ENCODE measurements around the gene MYO1D. TPM values are rescaled to one million over a fixed set of nuclear protein-coding genes. Genes with fewer than 3 reads are reported as not detected.
"Not testable (repeated sequence)": the region's sequence is repeated elsewhere in the genome, so short reads cannot be mapped to it uniquely, and the experiment has no call there.

The MYO1D gene
- total RNA-seq, 1 donor from 2014 or later = 76.4 TPM

- no peak for DNase-seq (ENCODE audit: low read depth, low spot score)
These were observed 334.7 kb downstream of the MYO1D start for GRCh38 chr17:32542186-32542585.

GRCh38 chr17:32541640-32542039 lies 335.3 kb downstream of the MYO1D start:
- no peak for DNase-seq (ENCODE audit: low read depth, low spot score)

DNA sequence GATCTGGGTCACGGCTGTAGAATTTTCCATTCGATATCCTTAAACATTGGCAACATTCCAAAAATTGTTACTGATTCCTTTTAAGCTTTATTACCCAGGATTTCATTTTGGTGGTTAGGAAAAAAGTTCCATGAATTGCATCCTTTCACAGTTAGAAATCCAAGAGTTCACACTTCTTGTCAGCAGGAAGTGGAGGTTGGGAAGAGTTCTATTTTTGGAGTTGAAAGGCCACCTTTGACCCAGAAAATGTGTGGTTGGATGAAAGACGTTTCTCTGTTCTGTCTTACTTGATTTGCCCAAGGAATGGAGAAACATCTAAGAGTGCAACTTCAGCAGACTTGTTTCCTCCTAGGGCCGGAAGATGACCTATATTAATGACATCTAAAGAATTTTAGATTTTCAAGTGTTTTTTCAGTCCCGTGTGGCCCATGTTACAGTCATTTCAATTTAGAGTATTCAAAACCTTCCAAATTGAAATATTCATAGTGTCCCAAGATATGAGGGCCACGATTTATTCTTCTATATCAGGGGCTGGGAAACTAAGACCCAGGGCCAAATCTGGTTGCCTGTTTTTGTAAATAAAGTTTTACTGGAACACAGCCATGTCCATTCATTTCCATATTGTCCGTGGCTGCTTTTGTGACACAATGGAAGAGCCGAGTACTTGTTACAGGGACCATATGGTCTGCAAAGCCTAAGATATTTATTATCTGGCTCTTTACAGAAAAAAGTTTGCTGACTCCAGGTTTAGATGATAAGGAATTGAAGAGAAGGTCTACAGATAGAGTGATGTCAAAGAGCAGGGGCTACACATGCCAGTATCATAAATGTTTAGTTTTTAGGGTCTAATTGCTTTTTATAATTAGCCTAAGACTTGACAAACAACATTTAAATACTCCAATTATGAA lies 339.9 kb downstream of the MYO1D start:
- DNase-seq (ENCODE audit: low read depth, low spot score) = no peak

GRCh38 chr17:32533296-32533695 lies 343.6 kb downstream of the MYO1D start:
- DNase-seq (ENCODE audit: low read depth, low spot score) = no peak

GRCh38 chr17:32529604-32530003 lies 347.3 kb downstream of the MYO1D start:
- DNase-seq (ENCODE audit: low read depth, low spot score) = no peak

- DNase-seq (ENCODE audit: low read depth, low spot score) = no peak
These were observed 348.1 kb downstream of the MYO1D start for GRCh38 chr17:32528825-32529224.

- no peak for DNase-seq (ENCODE audit: low read depth, low spot score)
These were observed 349.8 kb downstream of the MYO1D start for GRCh38 chr17:32527146-32527545.

DNA sequence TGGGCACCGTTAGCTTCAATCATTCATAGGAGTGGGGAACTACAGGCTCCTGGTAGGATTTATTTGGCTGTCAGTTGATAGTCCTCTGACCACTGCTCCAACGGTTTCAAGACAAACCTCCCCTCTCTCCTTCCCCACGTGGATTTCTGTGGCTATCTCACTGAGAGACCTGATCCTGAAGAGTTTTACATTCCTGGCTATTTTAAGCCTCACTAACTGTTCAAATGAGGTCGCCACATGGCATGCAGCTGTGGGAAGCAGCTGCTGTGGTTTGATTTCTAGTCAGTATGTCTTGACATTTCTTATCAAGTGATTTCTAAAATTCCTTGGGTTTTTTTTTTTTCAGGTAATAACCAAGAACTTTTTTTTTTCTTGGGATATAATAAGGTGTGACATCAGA lies 351.8 kb downstream of the MYO1D start:
- no peak for DNase-seq (ENCODE audit: low read depth, low spot score)

GRCh38 chr17:32524553-32524880 lies 352.4 kb downstream of the MYO1D start:
- not testable (repeated sequence) for DNase-seq (ENCODE audit: low read depth, low spot score)

DNA sequence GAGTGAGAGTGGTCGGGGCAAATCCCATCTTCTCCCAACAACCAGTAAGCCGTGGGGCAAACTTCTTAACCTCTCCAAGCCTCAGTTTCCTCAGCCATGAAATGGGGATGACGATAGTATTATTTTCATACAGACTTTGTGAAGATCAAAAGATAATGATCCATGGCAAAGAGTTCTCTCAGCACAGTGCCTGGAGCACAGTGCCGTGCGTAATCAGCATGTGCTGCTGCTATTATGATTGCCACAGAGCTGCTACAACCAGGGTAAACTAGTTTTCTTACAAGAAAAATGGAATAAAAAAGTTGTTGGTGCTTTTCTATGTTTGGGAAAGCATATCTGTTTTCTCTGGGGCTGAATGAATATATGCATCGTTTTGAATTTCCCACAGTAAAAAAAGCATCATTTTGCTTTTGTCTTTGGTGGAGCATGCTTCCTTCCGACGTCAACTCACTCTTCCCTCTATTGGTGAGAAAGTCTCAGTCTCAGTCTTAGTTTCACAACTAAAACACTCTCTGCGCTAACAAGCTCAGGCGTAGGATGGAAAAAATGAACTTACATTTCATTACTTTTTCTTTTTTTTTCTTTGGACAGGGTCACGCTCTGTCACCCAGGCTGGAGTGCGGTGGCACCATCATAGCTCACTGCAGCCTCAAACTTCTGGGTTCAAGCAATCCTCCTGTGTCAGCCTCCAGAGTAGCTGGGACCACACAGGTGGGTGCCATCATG lies 352.9 kb downstream of the MYO1D start:
- no peak for DNase-seq (ENCODE audit: low read depth, low spot score)

GRCh38 chr17:32523017-32523680 lies 353.8 kb downstream of the MYO1D start:
- no peak for DNase-seq (ENCODE audit: low read depth, low spot score)

DNA sequence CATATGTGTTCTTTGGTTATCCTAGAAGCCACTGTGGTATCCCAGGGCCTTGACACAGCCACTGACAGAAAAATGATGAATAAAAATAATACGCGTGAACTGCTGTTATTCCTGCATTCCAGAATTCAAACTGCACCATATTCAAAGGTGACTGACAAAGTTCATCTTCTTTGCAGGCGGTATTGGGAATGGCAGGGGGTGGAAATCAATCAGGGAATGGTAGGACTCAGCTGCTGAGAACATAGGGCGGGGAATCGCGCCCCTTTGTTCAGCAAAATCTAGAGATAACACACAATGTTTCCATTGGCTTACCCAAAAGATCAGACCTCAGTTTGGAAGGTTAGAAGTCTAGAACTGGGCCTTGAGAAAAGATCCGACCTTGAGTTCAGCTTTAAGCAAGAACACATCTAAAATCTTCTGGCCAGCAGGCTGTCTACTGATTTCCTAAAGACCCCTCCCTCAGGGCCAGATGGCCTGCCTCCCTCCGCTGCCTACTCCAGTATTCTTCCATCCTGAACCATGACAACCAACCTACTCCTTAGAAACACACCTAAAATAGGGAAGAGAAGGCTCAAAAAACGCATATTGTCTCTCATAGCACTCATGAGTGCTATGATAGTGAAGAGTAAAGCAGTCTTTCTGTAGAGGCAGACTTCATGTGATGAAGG lies 356.1 kb downstream of the MYO1D start:
- no peak for DNase-seq (ENCODE audit: low read depth, low spot score)

DNA sequence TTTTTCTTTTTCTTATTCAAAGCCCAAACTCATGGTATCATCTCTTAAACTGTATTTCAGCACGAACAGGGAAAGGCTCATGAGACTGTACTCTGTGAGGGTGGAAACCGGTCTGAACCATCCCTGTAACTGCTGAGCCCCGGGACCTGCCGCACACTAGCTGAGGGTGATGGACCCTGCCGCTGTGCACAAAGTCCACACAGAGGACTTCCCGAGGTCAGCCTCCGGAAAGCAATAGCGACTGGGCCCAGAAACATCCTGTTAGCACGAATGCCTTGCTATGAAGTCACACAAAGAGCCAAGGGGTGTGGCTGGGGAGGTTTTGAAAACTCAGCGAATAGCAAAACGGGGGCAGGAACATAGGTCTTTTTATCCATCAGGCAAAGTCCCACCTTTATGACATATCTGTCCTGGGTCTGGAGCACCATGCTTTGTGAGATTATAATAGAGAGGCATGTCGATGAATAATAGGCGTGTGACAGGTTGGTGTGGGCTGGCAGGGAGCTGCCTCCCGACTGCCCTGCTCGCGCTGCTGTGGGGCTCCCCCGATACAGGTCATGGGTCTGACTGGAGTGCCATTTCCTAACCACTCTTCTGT lies 356.7 kb downstream of the MYO1D start:
- peak; percentile 24 for DNase-seq (ENCODE audit: low read depth, low spot score)

GRCh38 chr17:32519228-32520103 lies 357.5 kb downstream of the MYO1D start:
- no peak for DNase-seq (ENCODE audit: low read depth, low spot score)

DNA sequence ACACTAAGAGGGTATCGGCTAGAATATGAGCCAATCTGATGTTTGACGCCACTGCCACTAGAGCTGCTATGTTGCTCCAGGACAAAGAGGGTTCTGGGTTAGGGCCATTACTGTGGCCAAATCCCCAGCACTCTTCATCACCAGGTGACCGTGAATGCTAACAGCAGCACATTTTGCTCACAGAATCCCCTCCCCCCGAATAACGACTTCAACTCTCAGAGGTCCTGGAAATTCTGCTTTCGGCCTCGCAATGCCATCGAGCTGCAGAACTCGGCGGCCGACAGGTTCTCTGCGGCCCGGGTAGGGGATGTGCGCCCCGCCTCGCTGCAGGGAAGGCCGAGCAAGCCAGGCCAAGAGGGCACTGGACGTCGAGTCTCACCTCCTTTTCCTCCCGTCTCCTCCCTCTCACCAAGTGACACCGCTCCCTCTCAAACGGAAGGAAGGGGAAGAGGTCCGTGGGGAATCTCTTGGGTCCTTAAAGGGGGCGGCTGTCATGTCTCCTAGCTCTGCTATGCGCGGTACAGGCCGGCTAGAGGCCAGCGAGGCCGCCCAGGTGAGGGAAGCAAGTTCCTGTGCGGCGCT lies 358.2 kb downstream of the MYO1D start:
- no peak for DNase-seq (ENCODE audit: low read depth, low spot score)

GRCh38 chr17:32517982-32518381 lies 358.9 kb downstream of the MYO1D start:
- DNase-seq (ENCODE audit: low read depth, low spot score) = no peak

DNA sequence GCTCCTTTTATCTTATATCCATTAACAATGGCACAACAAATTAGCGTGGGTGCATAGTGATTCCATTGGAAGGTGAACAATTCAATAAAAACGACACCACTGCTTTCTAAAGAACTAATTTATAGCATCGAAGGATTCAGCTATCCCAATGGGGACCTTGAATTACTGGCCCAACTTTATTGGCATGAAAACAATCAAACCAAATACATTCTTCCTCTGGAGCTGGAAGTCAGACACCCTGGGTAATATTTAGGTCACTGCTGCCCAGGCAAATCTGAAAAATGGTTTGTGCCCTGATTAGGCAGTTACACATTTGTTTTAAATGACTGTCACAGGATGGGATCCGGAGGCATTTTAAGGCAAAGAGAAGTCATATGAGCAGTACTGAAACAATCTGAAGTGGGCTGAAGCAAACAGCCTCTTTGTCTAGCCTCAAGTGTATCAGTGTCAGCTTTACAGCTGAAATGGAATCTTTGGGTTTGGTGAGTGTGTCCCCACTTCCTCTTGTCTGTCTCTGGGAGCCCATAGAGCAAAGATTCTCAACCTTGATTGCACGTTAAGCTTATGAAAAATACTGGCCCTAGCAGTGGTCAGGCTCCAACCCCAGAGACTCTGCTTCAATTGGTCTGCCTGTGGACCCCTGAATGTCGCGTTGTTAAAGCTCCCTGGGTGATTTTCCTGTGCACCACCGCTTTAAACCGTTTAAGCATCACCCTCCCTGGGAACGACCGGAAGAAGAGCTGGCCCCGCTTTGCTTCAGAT lies 359.8 kb downstream of the MYO1D start:
- DNase-seq (ENCODE audit: low read depth, low spot score) = no peak

DNA sequence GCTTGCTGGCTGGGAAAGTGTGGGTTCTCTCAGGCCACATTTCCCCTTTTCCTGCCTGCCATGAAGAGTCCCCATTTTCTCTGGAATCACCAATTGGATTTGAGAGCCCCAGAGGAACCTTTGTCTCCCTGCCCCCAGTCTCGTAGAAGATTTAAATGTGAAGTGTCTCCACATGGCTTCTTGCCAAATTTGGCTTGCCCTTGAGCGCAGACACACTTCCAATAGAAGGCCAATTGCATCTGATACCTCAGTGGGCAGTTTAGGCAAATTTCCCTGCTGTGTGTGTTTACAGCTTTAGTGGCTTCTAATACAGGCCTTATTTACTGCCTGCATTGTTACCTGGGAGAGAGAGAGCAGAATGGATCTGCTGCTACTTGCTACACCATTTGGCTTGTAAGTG lies 360.5 kb downstream of the MYO1D start:
- DNase-seq (ENCODE audit: low read depth, low spot score) = no peak

DNA sequence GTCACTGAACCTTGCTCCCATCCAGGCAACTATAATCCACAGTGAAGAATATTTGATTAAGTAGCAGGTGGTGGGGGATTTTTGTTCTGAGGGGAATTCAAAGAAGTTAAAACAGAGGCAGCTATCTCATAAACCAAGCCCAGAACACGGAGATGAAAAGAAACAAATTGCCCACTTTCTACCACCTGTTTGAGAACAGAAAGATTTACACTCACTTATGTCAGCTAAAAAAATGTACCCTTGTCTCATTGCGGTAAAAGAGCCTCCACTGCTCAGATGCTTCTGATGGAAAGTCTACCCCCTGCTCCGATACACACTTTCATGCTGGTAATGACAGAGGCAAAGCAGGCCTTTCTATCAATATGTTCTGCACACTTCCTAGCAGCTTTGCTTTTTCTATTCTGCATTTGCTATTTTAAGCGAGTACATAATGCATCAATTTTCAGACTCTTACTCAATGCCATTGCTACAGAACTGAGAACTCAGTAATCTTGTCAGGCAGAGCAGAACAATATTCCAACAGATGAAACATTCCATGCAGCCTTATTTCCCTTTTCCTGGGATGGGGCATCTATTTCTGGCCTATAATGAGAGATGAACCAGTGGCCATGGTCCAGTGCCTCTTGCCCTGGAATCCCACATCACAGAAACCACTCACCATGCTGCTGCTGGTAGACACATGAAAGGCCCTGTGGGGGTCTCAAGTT lies 361.1 kb downstream of the MYO1D start:
- DNase-seq (ENCODE audit: low read depth, low spot score) = no peak
